Measurements from ENCODE around the gene PLPPR1.

- TF ChIP-seq ZNF8 (CRISPR knock-in tag; IDR thresholded peaks at IDR 0.05) (no peak), ZFP30 (CRISPR knock-in tag; IDR thresholded peaks at IDR 0.05) (no peak), TOX (CRISPR knock-in tag; IDR thresholded peaks at IDR 0.05; ENCODE audit: borderline replicate concordance) (no peak), BACH2 (CRISPR knock-in tag; IDR thresholded peaks at IDR 0.05; ENCODE audit: borderline replicate concordance) (no peak)
- TF ChIP-seq, protein P1, sequence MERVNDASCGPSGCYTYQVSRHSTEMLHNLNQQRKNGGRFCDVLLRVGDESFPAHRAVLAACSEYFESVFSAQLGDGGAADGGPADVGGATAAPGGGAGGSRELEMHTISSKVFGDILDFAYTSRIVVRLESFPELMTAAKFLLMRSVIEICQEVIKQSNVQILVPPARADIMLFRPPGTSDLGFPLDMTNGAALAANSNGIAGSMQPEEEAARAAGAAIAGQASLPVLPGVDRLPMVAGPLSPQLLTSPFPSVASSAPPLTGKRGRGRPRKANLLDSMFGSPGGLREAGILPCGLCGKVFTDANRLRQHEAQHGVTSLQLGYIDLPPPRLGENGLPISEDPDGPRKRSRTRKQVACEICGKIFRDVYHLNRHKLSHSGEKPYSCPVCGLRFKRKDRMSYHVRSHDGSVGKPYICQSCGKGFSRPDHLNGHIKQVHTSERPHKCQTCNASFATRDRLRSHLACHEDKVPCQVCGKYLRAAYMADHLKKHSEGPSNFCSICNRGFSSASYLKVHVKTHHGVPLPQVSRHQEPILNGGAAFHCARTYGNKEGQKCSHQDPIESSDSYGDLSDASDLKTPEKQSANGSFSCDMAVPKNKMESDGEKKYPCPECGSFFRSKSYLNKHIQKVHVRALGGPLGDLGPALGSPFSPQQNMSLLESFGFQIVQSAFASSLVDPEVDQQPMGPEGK (CRISPR knock-in tag; IDR thresholded peaks at IDR 0.05; ENCODE audit: borderline replicate concordance), result no peak
Observed at GRCh38 chr9:101229606-101230005, 201.1 kb downstream of the PLPPR1 start.
